Testis (tissue), 2 donors: Measurements from ENCODE around the gene TUBA1C.

Source experiments
- POLR2A ChIP-seq: fragments of 450-650 bp; IDR thresholded peaks from one replicate; pipeline ENCODE4 v1.6.1; 2017; ENCODE audit warnings: antibody characterized with exemption, mild to moderate bottlenecking, moderate library complexity
- TF ChIP-seq, protein P1 (sequence below), 3 experiments: fragments of 450-650 bp in 2 of 3; fragments of 200-600 bp in 1 of 3; sonication (generic) in 1 of 3; IDR thresholded peaks; one replicate each; pipeline ENCODE4 v1.5.1; 2016 to 2019; ENCODE audit warnings: antibody characterized with exemption in 3 of 3, mild to moderate bottlenecking in 2 of 3, moderate library complexity in 1 of 3

DNA sequence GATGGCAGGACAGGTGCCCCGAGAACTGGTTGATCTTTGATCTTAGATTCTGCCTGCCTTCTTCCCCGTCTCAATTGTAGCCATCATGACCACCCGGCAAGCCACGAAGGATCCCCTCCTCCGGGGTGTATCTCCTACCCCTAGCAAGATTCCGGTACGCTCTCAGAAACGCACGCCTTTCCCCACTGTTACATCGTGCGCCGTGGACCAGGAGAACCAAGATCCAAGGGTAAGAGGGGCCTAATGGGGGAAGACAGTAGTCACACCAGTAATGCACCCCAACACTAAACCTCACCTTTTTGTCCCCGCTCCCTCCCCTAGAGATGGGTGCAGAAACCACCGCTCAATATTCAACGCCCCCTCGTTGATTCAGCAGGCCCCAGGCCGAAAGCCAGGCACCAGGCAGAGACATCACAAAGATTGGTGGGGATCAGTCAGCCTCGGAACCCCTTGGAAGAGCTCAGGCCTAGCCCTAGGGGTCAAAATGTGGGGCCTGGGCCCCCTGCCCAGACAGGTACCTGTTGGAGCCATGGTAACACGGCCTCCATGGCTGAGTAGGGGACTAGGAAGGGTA lies 58.7 kb downstream of the TUBA1C start:
- TF ChIP-seq, protein P1, sequence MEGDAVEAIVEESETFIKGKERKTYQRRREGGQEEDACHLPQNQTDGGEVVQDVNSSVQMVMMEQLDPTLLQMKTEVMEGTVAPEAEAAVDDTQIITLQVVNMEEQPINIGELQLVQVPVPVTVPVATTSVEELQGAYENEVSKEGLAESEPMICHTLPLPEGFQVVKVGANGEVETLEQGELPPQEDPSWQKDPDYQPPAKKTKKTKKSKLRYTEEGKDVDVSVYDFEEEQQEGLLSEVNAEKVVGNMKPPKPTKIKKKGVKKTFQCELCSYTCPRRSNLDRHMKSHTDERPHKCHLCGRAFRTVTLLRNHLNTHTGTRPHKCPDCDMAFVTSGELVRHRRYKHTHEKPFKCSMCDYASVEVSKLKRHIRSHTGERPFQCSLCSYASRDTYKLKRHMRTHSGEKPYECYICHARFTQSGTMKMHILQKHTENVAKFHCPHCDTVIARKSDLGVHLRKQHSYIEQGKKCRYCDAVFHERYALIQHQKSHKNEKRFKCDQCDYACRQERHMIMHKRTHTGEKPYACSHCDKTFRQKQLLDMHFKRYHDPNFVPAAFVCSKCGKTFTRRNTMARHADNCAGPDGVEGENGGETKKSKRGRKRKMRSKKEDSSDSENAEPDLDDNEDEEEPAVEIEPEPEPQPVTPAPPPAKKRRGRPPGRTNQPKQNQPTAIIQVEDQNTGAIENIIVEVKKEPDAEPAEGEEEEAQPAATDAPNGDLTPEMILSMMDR (IDR thresholded peaks at IDR 0.05) = no peak
- TF ChIP-seq POLR2A = no peak
